IMR-90 (cell line): ENCODE measurements around the gene ADARB2. TPM values are rescaled to one million over a fixed set of nuclear protein-coding genes. Genes with fewer than 3 reads are reported as not detected.

Source experiments
- ATAC-seq: fragments of 200-7000 bp; cut with Tn5 transposase; 2 replicates; pipeline ENCODE4 v1.9.1; 2020; ENCODE audit warnings: low read depth, mild to moderate bottlenecking, moderate library complexity
- BruUV-seq: library from RNA; stranded (reverse); fragments of 400-500 nt; replicated peaks from 2 replicates; lab custom pipeline; 2021; lab: Mats Ljungman, UMichigan
- CTCF ChIA-PET: fragments of 300-600 bp; formaldehyde crosslinking; extraction: SDS; loops from one replicate; lab custom pipeline; 2021; ENCODE audit warnings: antibody characterized with exemption; lab: Yijun Ruan, JAX
- POLR2A ChIA-PET: fragments of 300-600 bp; sonication (Branson Sonifier 250); formaldehyde crosslinking; loops from one replicate; lab custom pipeline; 2022; ENCODE audit warnings: antibody characterized with exemption; ENCODE audit not compliant: unreplicated experiment; lab: Charles Lee
- DNase-seq: peaks from one replicate; pipeline ENCODE4 v3.0.0; 2013
- H2AFZ ChIP-seq: replicated peaks from 2 replicates; pipeline ENCODE3; 2013; ENCODE audit warnings: low read length, mild to moderate bottlenecking; ENCODE audit not compliant: poor library complexity
- H2AK5ac ChIP-seq: 2 replicates; pipeline ENCODE4 v1.6.1; 2013; ENCODE audit warnings: low read depth, low read length, inconsistent platforms
- H2AK9ac ChIP-seq: replicated peaks from 2 replicates; pipeline ENCODE3; 2013; ENCODE audit warnings: mild to moderate bottlenecking, low read depth, low read length, moderate library complexity; ENCODE audit not compliant: poor library complexity
- H2BK120ac ChIP-seq: 2 replicates; pipeline ENCODE4 v1.6.1; 2013; ENCODE audit warnings: low read depth, low read length, inconsistent platforms
- H2BK15ac ChIP-seq: 3 replicates; pipeline ENCODE4 v1.6.1; 2013; ENCODE audit warnings: low read depth, low read length, inconsistent platforms
- H2BK20ac ChIP-seq: 2 replicates; pipeline ENCODE4 v1.6.1; 2013; ENCODE audit warnings: low read depth, mild to moderate bottlenecking, inconsistent platforms, low read length, moderate library complexity
- H2BK5ac ChIP-seq: 2 replicates; pipeline ENCODE4 v1.6.1; 2013; ENCODE audit warnings: mild to moderate bottlenecking, low read depth, low read length, inconsistent platforms; ENCODE audit not compliant: poor library complexity, severe bottlenecking
- H3K14ac ChIP-seq: replicated peaks from 2 replicates; pipeline ENCODE4 v1.6.1; 2013; ENCODE audit warnings: low read depth, low read length, inconsistent platforms
- H3K18ac ChIP-seq: 2 replicates; pipeline ENCODE4 v1.6.1; 2013; ENCODE audit warnings: low read depth, low read length, control low read depth
- H3K23ac ChIP-seq: 2 replicates; pipeline ENCODE4 v1.6.1; 2013; ENCODE audit warnings: low read depth, low read length, inconsistent platforms
- H3K27ac ChIP-seq: 2 replicates; pipeline ENCODE4 v1.5.1; 2013; ENCODE audit warnings: mild to moderate bottlenecking, control low read depth, low read length; ENCODE audit not compliant: insufficient read depth
- H3K27me3 ChIP-seq: 2 replicates; pipeline ENCODE4 v1.6.1; 2013; ENCODE audit warnings: low read length; ENCODE audit not compliant: control insufficient read depth, insufficient read depth
- H3K36me3 ChIP-seq: 2 replicates; pipeline ENCODE4 v1.6.1; 2013; ENCODE audit warnings: low read length, mixed read lengths; ENCODE audit not compliant: control insufficient read depth, insufficient read depth
- H3K4ac ChIP-seq: 2 replicates; pipeline ENCODE4 v1.6.1; 2013; ENCODE audit warnings: low read depth, low read length, inconsistent platforms
- H3K4me1 ChIP-seq: 2 replicates; pipeline ENCODE4 v1.6.1; 2013; ENCODE audit warnings: low read length, mixed read lengths; ENCODE audit not compliant: control insufficient read depth, insufficient read depth
- H3K4me2 ChIP-seq: 2 replicates; pipeline ENCODE4 v1.6.1; 2013; ENCODE audit warnings: low read depth, mild to moderate bottlenecking, control low read depth, low read length, moderate library complexity
- H3K4me3 ChIP-seq: 2 replicates; pipeline ENCODE4 v1.5.1; 2013; ENCODE audit warnings: low read depth, mild to moderate bottlenecking, control low read depth, low read length, moderate library complexity; ENCODE audit not compliant: insufficient read depth
- H3K56ac ChIP-seq: 2 replicates; pipeline ENCODE4 v1.6.1; 2013; ENCODE audit warnings: low read length, inconsistent platforms; ENCODE audit not compliant: insufficient read depth; ENCODE audit errors: extremely low read depth
- H3K79me1 ChIP-seq, 2 experiments: 2 replicates each; pipeline ENCODE4 v1.6.1; 2013; ENCODE audit warnings: low read length in 2 of 2, inconsistent platforms in 1 of 2, low read depth in 1 of 2
- H3K9ac ChIP-seq: 2 replicates; pipeline ENCODE4 v1.6.1; 2013; ENCODE audit warnings: low read depth, low read length, control low read depth
- H3K9me1 ChIP-seq: 2 replicates; pipeline ENCODE4 v1.6.1; 2013; ENCODE audit warnings: low read length, inconsistent platforms; ENCODE audit not compliant: insufficient read depth
- H3K9me3 ChIP-seq: 2 replicates; pipeline ENCODE4 v1.6.1; 2013; ENCODE audit warnings: low read length; ENCODE audit not compliant: control insufficient read depth, insufficient read depth
- H4K20me1 ChIP-seq: 2 replicates; pipeline ENCODE4 v1.6.1; 2013; ENCODE audit warnings: low read length, inconsistent platforms; ENCODE audit not compliant: insufficient read depth
- H4K5ac ChIP-seq: 2 replicates; pipeline ENCODE4 v1.6.1; 2013; ENCODE audit warnings: mild to moderate bottlenecking, low read depth, low read length, control low read depth
- H4K8ac ChIP-seq, 2 experiments: 2 replicates each; pipeline ENCODE4 v1.6.1; 2013; ENCODE audit warnings: low read depth in 2 of 2, low read length in 2 of 2, control low read depth in 1 of 2, inconsistent platforms in 1 of 2
- H4K91ac ChIP-seq: 2 replicates; pipeline ENCODE4 v1.6.1; 2013; ENCODE audit warnings: low read depth, low read length, inconsistent platforms; ENCODE audit not compliant: insufficient read depth
- BHLHE40 ChIP-seq: fragments of 150-350 bp; IDR thresholded peaks from 2 replicates; pipeline ENCODE4 v1.6.1; 2016; ENCODE audit warnings: mild to moderate bottlenecking, low read depth, low read length
- CHD1 ChIP-seq: IDR thresholded peaks from 2 replicates; pipeline ENCODE4 v1.6.1; 2012; ENCODE audit warnings: low read depth, low read length, improper control_type of control experiment
- FOS ChIP-seq: fragments of 150-350 bp; IDR thresholded peaks from 2 replicates; pipeline ENCODE4 v1.6.1; 2016; ENCODE audit warnings: low read depth, low read length
- MAFK ChIP-seq: IDR thresholded peaks from 2 replicates; pipeline ENCODE4 v1.6.1; 2012; ENCODE audit warnings: low read depth, low read length, improper control_type of control experiment
- MAZ ChIP-seq: IDR thresholded peaks from 2 replicates; pipeline ENCODE4 v1.6.1; 2012; ENCODE audit warnings: low read depth, mild to moderate bottlenecking, low read length, improper control_type of control experiment, moderate library complexity, borderline replicate concordance
- MXI1 ChIP-seq: IDR thresholded peaks from 2 replicates; pipeline ENCODE4 v1.6.1; 2012; ENCODE audit warnings: low read depth, mild to moderate bottlenecking, low read length, moderate library complexity, borderline replicate concordance
- NFE2L2 ChIP-seq: fragments of 150-350 bp; IDR thresholded peaks from 2 replicates; pipeline ENCODE4 v1.6.1; 2016; ENCODE audit warnings: low read depth, mild to moderate bottlenecking, low read length
- POLR2A ChIP-seq: IDR thresholded peaks from 2 replicates; pipeline ENCODE4 v1.6.1; 2012; ENCODE audit warnings: mild to moderate bottlenecking, low read depth, low read length
- RAD21 ChIP-seq: IDR thresholded peaks from 2 replicates; pipeline ENCODE4 v1.6.1; 2012; ENCODE audit warnings: low read length, improper control_type of control experiment
- RCOR1 ChIP-seq: IDR thresholded peaks from 2 replicates; pipeline ENCODE4 v1.6.1; 2012; ENCODE audit warnings: mild to moderate bottlenecking, low read length, improper control_type of control experiment; ENCODE audit not compliant: insufficient replicate concordance
- RFX5 ChIP-seq: IDR thresholded peaks from 2 replicates; pipeline ENCODE4 v1.8.0; 2012; ENCODE audit warnings: low read depth, mild to moderate bottlenecking, low read length, moderate library complexity
- SMC3 ChIP-seq: fragments of 150-350 bp; IDR thresholded peaks from 2 replicates; pipeline ENCODE4 v1.6.1; 2016; ENCODE audit warnings: low read depth, mild to moderate bottlenecking, antibody characterized with exemption, low read length, moderate library complexity
- WGBS, 2 experiments: methylation state at CpG; one replicate each; pipeline versions ENCODE4 v1.1.5 to v1.1.7; 2013; ENCODE audit warnings: missing lambda C conversion rate in 2 of 2; ENCODE audit not compliant: insufficient read length in 1 of 2; ENCODE audit errors: extremely low coverage in 2 of 2; 5-methylcytosine and 5-hydroxymethylcytosine counted together
- dilution Hi-C: fragments of 300-500 bp; cut with HindIII; formaldehyde crosslinking; loops from one replicate; pipeline ENCODE4 v1.14.3; 2018; ENCODE audit warnings: low sequenced_read_pairs; ENCODE audit not compliant: unreplicated experiment
- in situ Hi-C: fragments of 300-500 bp; cut with MboI; formaldehyde crosslinking; loops from 3 replicates; pipeline ENCODE4 v1.14.3; 2019; ENCODE audit warnings: low sequenced_read_pairs, inconsistent platforms, mixed read lengths
- intact Hi-C: fragments of 100-400 bp; cut with micrococcal nuclease; formaldehyde crosslinking; loops from 2 replicates; pipeline ENCODE4 v1.10.0; 2022
- polyA plus RNA-seq, 3 experiments: library from polyadenylated mRNA; depleted of rRNA; stranded (reverse); fragments of >200 nt; gene quantifications; 2 replicates each; pipeline ENCODE4 v1.2.3, GENCODE V29; 2012; ENCODE audit warnings: low replicate concordance in 1 of 3
- total RNA-seq: library from RNA; depleted of rRNA; stranded (reverse); fragments of >200 nt; gene quantifications from 2 replicates; pipeline ENCODE4 v1.2.3, GENCODE V29; 2012
- TF ChIP-seq, protein P1 (sequence below): conservative IDR thresholded peaks from 2 replicates; pipeline ENCODE4 v1.5.1; 2012; ENCODE audit warnings: mild to moderate bottlenecking, low read depth, low read length, improper control_type of control experiment
- TF ChIP-seq, protein P2 (sequence below): fragments of 150-350 bp; IDR thresholded peaks from 2 replicates; pipeline ENCODE4 v1.6.1; 2016; ENCODE audit warnings: low read depth, mild to moderate bottlenecking, low read length, moderate library complexity, borderline replicate concordance

Gene ADARB2
- total and polyA plus RNA-seq, 2 of the 4 experiments (the other 2 are of a cell fraction) = not detected

DNA sequence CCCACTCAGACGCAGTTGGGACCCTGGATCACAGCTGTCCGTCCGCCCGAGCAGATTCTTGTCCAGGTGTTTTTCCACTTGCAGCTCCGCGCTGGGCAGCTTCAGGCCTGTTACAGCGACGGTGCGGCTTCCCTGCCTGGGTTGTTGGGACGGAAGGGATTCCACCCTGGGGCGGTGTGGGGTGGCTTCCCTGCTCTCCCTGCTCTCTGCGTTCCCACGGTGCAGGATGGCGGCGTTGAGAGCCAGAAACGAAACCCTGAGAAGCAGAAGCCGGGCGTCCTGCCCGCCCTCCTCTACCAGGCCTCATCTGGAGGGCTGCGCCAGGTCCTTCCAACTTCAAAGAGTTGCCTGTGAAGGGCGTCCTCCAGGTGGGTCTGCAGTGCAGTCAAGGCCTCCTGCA, 194.4 kb downstream of the ADARB2 start:
- Histone ChIP-seq H4K5ac (no peak overlapping the region), H3K9ac (no peak overlapping the region), H3K36me3 (no peaks in the 10 kb centered on the region), H2AK9ac (no peak overlapping the region), H2BK5ac (no peak overlapping the region), H2AK5ac (no peak overlapping the region), H4K8ac (no peak overlapping the region), H3K4ac (no peak overlapping the region), H2BK120ac (no peak overlapping the region), H3K4me3 (no peak overlapping the region), H3K27me3 (no peaks in the 10 kb centered on the region), H3K79me1 (no peaks in the 10 kb centered on the region), H2BK15ac (no peak overlapping the region), H2AFZ (no peak overlapping the region), H4K20me1 (no peaks in the 10 kb centered on the region), H3K18ac (no peak overlapping the region), H3K23ac (no peak overlapping the region), H4K91ac (no peak overlapping the region), H3K4me1 (no peaks in the 10 kb centered on the region), H3K27ac (no peak overlapping the region), H3K4me2 (no peak overlapping the region), H3K14ac (no peak overlapping the region), H3K9me1 (no peaks in the 10 kb centered on the region), H2BK20ac (no peak overlapping the region), H3K56ac (no peak overlapping the region), H3K9me3 (peaks cover 37% of the 10 kb centered on the region)
- dilution Hi-C loops (no loop called here), in situ Hi-C loops (no loop called here), intact Hi-C loops (no loop called here)
- ChIA-PET POLR2A (no interaction called here), CTCF (no interaction called here)
- BruUV-seq = no TSS peak
- WGBS, 2 experiments = no CpG with 5 or more reads among the region's 21 CpGs
- DNase-seq (no peak), ATAC-seq (no peak)
- TF ChIP-seq RFX5 (no peak), RCOR1 (no peak), CHD1 (no peak), BHLHE40 (no peak), POLR2A (no peak), SMC3 (no peak), MAZ (no peak), MAFK (no peak), MXI1 (no peak), NFE2L2 (no peak), FOS (no peak), RAD21 (no peak)
- TF ChIP-seq, protein P1, sequence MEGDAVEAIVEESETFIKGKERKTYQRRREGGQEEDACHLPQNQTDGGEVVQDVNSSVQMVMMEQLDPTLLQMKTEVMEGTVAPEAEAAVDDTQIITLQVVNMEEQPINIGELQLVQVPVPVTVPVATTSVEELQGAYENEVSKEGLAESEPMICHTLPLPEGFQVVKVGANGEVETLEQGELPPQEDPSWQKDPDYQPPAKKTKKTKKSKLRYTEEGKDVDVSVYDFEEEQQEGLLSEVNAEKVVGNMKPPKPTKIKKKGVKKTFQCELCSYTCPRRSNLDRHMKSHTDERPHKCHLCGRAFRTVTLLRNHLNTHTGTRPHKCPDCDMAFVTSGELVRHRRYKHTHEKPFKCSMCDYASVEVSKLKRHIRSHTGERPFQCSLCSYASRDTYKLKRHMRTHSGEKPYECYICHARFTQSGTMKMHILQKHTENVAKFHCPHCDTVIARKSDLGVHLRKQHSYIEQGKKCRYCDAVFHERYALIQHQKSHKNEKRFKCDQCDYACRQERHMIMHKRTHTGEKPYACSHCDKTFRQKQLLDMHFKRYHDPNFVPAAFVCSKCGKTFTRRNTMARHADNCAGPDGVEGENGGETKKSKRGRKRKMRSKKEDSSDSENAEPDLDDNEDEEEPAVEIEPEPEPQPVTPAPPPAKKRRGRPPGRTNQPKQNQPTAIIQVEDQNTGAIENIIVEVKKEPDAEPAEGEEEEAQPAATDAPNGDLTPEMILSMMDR = no peak
- TF ChIP-seq, protein P2, sequence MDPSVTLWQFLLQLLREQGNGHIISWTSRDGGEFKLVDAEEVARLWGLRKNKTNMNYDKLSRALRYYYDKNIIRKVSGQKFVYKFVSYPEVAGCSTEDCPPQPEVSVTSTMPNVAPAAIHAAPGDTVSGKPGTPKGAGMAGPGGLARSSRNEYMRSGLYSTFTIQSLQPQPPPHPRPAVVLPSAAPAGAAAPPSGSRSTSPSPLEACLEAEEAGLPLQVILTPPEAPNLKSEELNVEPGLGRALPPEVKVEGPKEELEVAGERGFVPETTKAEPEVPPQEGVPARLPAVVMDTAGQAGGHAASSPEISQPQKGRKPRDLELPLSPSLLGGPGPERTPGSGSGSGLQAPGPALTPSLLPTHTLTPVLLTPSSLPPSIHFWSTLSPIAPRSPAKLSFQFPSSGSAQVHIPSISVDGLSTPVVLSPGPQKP = no peak
